Measurements from ENCODE around the gene ADRM1.

ADRM1 gene

GRCh38 chr20:62354811-62355341 lies 52.1 kb downstream of the ADRM1 start:
- DNase-seq (ENCODE audit: low read depth in 2 of 2), result no peak

GRCh38 chr20:62355516-62355877 lies 52.7 kb downstream of the ADRM1 start:
- no peak for DNase-seq (ENCODE audit: low read depth in 2 of 2)

DNA sequence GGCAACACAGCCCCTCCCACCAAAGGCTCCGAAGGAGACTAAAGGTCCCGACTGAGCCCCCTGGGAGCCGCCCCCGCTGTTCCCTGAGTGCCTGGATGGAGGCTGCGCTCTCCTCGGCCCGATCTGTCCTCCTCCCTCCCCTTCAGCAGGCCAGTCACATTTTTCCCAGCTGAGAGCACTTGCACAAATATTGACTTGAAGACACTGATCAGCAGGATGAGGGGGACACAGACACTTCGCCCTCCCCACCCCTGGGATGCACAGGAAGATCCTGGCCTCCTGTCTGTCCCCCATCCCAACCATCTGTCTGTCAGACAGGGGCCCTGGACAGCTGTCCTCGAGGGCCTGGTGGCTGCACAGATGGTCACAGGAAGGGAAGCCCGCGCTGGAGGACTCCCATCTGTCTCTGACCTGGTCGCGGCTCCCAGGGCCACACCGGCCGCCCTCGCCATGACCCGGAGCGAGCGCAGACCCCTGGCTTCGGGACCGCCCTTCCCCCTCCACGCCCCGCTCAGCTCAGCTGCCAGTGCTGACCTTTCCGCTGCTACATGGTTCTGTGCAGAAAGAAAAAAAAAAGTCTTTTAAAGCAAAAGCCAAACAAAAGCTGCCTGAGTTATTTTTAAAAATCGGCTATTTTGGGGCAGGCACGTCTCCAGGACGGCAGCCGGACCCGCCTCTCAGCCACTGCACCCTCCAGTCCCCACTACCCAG lies 53.2 kb downstream of the ADRM1 start:
- no peak for DNase-seq (ENCODE audit: low read depth in 2 of 2)

GRCh38 chr20:62356589-62357186 lies 53.9 kb downstream of the ADRM1 start:
- no peak for DNase-seq (ENCODE audit: low read depth in 2 of 2)

GRCh38 chr20:62357187-62357667 lies 54.4 kb downstream of the ADRM1 start:
- no peak for DNase-seq (ENCODE audit: low read depth in 2 of 2)

GRCh38 chr20:62357681-62358080 lies 54.9 kb downstream of the ADRM1 start:
- no peak for DNase-seq (ENCODE audit: low read depth in 2 of 2)

Data from stimulated activated CD4-positive, alpha-beta T cell treated with anti-CD3 and anti-CD28 coated beads, Interleukin-1b, Interleukin-23, amount 100 ng/mL, for 1 hour (primary cell).